ENCODE data around the gene C6orf15.

Gene C6orf15

DNA sequence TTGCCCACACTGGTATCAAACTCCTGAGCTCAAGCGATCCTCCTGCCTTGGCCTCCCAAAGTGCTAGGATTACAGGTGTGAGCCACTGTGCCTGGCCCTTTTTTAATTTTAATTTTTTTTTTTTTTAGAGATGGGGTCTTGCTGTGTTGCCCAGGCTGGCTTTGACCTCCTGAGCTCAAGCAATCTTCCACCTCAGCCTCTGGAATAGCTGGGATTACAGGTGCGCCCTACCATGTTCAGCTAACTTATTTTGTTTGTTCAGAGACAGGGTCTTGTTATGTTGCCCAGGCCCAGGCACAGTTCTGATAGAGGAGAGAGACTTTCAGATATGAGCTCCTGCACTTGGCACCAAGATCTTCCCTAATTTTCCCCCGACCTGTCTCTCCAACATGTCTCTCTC, 18.4 kb upstream of the C6orf15 start:
- DNase-seq, result no peak

GRCh38 chr6:31129130-31129529, 16.8 kb upstream of the C6orf15 start:
- DNase-seq, result no peak

DNA sequence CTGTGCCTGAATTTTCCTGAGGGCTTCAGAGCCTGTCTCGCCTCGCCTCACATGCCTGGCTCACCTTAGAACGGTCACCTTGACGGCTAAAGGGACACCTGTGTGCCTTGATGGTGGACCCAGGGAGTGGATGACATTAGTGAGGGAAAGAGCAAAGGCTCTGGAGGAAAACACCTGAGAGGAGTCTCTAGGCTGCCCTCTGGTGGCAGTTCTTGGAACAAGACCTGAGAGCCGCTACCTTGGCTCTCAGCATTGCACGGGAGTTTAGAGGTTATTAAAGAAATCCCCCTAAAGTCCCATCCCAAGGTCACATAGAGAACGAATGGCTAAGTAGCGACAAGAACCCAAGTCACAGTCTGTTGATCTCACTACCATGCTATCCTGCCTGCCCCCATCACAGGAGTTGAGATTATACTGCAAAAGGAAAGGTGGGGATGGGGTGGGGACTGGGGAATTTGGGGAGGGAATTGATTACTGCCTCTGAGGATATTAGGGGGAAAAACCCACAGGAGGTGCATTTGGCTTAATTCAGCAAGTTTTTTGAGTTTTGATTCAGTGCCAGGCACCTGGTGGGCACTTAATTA, 15.8 kb upstream of the C6orf15 start:
- peak; percentile 33 to 38 for DNase-seq

- DNase-seq, result no peak
Observed at GRCh38 chr6:31126396-31127175, 14.2 kb upstream of the C6orf15 start.

DNA sequence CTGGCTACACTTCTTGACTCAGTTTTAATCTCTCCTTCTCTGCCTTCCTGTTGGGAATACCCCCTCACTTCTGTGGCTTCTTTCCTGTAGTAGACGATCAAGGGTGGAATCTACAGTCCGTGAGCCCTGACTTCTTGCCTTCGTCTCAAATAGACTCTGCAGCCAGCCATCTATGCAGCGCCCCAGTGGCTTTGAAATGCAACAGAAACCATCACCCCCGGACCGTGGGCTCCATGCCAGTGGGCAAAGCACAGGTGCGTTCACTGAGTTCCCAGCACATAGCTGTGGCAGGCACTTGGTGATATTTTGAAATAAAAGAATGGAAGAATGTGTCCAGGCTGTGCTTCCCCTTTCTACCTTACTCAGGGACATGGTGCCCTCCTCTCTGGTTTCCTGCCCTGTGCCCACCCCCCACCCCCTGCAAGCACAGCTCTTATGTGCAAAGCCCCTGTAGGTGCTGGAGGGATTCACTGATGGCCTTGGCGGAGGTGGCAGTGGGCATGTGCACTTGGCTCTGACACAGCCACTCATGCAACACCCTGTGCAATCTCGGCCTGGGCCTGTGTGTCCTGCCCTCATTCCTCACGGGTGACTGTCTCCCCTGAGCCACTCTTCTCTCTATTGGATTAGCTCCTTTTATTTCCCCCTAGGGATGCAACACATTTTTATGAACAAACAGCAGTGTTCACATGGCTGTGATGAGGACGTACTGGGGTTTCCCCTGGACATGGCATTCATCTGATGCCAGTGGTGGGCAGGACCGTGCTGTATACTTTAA, 13.4 kb upstream of the C6orf15 start:
- DNase-seq, result no peak

DNA sequence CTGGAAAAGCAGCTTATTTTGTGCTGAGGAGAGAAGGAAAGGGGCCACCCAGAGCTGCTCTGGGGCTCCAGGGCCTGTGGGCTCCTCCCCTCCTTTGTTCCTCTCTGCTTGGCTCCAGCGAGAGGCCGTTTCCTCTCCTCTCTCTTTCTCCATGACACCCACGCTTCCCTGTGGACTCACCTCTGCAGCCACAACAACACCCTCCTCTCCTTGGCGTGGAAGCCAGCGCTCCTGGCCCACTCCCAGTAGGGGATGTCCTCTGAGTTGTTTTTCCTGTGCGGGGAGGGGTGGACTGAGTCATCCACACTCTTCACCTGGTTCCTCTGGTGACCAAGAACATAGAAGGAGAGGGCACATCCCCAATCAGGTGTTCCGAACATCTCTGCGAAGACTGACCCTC, 12.8 kb upstream of the C6orf15 start:
- DNase-seq, result no peak

DNA sequence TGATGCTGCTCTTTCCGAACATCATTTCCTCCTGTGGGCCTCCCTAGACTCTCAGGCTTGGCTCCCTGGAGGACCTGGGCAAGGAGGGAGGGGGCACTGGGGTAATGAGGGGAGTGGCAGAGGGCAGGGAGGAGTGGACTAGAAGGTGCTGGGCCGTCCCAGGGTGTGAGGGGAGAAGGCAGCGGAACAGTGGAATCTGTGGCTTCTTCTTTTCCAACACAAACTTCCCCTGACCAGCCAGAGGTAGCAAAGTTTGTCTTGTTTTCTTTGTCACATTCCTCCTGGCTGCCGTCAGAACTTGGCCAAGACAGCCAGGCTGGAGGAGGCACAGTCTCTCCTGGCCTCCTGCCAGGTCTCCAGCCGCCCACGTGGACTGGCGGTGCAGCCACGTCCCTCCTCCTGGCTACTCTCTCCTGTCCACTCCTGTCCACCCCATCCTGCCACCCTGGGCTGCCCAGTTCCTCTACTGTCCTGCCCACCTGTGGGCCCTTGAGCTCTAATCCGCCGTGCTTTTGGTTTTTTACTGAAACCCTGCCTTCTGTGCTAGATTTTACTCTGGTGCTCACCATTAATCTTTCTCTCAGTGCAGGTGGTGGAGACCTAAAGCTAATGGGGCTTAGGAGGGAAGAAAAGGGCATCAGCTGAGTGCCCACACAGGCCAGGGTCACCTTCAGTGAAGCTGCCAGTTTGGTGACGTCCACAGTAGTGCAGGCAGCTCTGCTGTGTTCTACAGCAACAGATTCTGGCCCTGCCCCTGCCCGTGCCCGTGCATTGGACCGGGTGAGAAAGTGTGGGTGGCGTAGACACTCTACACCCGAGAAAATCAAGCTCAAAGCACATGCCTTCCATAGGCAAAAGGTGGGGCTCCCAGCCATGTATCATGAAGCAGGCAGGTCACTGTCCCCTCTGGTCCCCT, 10.7 kb upstream of the C6orf15 start:
- DNase-seq, result peak in 1 of 2 donors; percentile 15

DNA sequence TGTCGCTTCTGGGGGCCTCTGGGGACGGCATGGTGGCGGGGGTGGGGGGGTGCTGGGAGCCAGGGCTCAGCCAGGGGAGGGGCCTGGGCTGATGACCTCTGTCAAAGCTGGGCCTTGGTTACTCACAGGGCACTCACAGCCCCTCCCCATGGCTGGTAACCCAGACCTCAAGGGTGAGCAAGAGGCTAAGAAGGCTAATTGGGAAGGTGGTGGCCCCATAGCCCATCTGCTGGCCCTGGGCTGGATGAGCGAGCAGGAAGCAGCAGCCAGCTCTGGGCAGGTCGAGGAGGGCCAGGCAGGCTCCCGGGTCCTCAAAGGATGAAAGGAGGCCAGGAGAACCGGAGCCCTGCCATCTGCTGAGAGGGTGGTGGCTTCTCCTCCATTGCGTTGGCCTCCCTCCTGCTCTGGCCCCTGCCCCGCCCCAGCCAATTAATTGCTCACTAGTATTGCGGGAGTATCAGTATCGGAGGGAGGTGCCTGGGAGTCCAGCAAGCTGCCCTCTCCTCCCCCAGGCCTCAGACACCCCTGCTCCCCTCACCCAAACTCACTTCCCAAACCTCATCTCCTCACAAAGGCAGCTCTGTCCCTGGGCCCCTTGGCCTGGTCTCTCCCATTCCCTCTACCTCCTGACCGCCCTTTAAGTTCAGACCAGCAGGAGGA, 8.9 kb upstream of the C6orf15 start:
- DNase-seq, result no peak

DNA sequence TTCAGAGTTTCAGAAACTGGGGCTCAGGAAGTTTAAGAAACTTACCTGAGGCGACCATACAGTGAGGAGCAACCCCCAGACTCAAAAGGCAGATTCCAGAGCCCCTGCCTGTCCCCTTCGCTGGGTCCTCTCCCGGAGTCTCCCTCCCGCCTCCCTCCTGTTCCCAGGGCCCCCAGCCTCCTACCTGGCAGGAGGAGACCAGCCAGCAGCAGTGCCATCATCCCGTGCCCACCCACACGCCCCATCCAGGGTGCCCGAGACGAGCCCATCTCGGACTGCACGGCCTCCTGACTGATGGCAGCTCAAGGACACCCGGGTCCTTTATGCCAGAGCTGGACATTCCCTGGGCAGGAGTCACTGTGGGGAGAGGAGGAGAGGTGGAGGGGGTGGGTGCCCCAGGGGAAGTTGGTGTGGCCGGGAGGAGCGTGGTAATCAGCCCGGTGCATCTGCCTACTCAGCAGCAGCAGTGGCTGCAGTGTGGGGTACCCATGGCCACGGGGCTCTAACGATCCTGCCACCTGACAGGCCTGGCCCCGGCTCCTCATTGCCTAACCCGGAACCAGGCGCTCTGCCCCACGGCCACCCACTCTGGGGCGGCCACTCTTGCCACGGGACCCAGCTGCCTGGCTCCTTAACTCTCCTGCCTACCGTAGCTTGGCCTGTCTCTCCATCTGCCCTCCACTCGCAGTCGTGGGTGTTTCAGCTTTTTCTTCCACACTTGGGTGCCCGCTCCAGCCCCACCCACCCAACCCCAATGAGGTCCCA, 8.0 kb upstream of the C6orf15 start, which contains the start of gene CDSN:
Gene CDSN (minus strand): TSS at position 296 of the 765 bp plus-strand sequence. CDS start 27 bp downstream, at position 269.
- DNase-seq, result no peak

DNA sequence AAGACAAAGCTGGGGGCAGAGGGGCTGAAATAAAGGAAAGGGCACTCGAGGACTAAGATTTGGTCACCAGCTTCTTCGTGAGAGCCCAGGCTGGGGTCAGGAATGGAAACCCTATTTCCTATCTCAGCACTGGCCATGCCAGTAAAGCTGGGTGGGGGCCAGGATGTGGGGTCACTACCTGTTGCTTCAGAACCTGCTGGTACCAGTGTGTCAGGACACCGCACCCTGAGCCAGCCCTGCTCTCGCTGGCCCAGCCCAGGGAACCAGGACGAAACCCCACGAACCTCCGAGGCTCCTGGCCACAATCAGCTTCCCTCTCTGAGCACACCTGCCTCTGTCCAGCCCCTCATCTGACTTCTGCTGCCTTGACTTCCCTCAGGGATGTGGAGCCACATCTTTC, 5.8 kb upstream of the C6orf15 start:
- no peak for DNase-seq

- DNase-seq, result no peak
Observed at GRCh38 chr6:31116661-31117385, 4.4 kb upstream of the C6orf15 start.

DNA sequence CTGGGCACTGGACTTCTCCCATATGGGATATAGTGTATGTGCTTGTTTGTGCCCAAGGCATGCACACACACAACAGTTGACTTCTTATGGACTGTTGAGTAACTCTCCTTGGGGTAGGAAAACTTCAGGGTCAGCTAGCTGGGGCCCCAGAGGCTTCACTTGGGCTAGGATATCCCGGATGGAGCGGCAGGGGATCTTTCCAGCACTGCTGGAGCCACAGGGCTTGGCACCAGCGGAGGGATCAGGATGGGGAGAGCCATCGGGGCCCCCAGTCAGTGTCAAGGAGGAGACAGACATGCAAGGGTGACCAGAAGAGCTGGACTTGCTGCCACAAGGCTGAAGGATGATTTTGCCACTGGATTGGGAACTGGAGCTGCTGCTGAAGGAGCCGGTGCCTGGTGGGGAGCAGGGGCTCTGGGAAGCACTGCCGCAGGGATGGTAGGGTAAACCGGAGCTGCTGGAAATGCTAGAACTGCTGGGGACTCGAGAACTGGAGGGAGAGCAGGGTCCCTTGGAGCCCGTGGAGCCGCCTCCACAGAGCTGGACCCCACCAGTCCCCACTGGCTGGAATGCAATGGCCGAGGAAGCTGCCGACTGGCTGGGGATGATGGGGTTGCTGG, 3.7 kb upstream of the C6orf15 start:
- no peak for DNase-seq

GRCh38 chr6:31114970-31115849, 2.8 kb upstream of the C6orf15 start:
- DNase-seq, result peak in 1 of 2 donors; percentile 36

- DNase-seq, result no peak
Observed at GRCh38 chr6:31114541-31114878, 2.1 kb upstream of the C6orf15 start, which contains the start of gene PSORS1C1. PSORS1C1 (plus strand) TSS chr6:31114800; CDS start chr6:31129633, 14,833 bp downstream.

DNA sequence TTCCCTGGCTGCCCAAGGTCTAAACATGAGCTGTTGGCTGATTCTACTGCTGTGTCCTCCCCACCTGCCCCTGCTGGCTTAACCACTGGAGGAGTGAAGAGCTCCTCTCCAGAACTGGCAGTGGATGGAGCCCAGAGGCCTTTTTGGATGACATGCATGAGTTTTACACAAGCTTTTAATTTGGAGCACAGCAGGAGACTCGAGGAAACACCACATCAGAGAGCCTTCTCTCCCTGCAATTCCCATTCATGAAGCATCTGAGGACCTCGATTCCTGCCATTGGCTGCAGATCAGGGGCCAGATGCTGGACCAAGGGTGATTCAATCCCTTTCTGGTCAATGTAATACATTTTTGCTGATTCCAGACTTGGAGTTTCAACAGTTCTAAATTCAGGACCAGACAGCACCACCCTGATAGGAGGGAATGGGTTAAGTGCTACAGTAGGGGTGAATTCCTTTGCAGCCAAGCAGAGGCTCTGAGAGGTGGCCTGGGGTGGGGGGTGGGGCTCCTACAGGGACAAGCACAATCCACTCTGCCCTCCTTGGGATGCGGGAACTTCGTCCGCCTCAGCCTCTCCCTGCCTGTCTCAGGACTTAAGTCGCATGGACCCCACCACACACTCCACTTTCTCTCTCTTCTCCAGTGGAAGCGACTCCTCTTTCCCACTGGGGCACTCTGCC, 1.6 kb upstream of the C6orf15 start:
- no peak for DNase-seq

GRCh38 chr6:31111712-31112111, 663 bp downstream of the C6orf15 start:
- DNase-seq, result no peak

DNA sequence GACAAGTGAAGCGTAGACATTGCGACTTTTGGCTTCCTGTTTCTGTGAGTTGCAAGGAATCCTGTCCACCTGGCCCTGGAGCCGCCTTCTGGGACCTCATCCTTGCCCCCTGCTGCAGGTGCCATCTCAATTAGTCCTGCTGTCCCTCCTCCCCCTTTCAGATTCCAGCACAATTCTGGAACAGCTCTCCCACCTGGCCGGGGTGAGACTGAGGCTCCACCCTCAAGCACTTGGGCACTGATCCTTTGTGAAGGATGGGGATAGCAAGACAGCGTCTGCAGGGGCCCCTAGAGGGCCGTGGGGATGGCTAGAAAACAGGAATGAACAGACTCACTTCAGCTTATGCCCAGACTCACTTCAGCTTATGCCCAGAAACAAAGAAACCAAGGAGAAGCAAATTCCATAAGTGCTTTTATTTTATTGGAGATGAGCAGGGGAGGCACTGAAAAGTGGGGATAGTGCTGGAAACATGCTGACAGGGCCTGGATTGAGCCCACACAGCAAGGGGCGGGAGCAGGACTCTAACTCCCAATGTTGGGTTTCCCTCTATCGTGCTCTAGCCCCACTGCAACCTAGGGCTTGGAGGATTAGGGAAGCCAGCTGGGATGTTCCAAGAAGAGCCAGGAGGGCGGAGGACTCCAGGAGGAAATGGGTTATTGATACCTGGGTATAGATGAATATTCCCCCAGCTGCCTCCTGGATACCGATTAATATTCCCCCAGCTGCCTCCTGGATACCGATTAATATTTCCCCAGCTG, 1.4 kb downstream of the C6orf15 start:
- DNase-seq, result no peak
